Activated naive CD4-positive, alpha-beta T cell treated with anti-CD3 and anti-CD28 coated beads for 36 hours (primary cell): ENCODE data around the gene PDZRN4. TPM values are rescaled to one million over a fixed set of nuclear protein-coding genes. Genes with fewer than 3 reads are reported as not detected.
"Not testable (repeated sequence)": the region's sequence is repeated elsewhere in the genome, so short reads cannot be mapped to it uniquely, and the experiment has no call there.

Experiments
- CTCF ChIA-PET: fragments of 350-600 bp; sonication (Branson Sonifier 250); formaldehyde crosslinking; loops from one replicate; lab custom pipeline; 2021; ENCODE audit warnings: antibody characterized with exemption; lab: Charles Lee
- DNase-seq: peaks from one replicate; pipeline ENCODE4 v3.0.0-alpha.2; 2020
- H3K27ac Mint-ChIP-seq: one replicate; pipeline ENCODE4 v1.8.0; 2021; ENCODE audit warnings: mild to moderate bottlenecking, mixed read lengths
- H3K27me3 Mint-ChIP-seq: one replicate; pipeline ENCODE4 v1.8.0; 2021; ENCODE audit warnings: low read depth, mixed read lengths
- H3K36me3 Mint-ChIP-seq: one replicate; pipeline ENCODE4 v1.8.0; 2021; ENCODE audit warnings: low read depth, mixed read lengths
- H3K4me1 Mint-ChIP-seq: one replicate; pipeline ENCODE4 v1.8.0; 2021; ENCODE audit warnings: low read depth, mixed read lengths
- H3K4me3 Mint-ChIP-seq: one replicate; pipeline ENCODE4 v1.8.0; 2021; ENCODE audit warnings: mild to moderate bottlenecking, moderate library complexity, mixed read lengths
- H3K9me3 Mint-ChIP-seq: one replicate; pipeline ENCODE4 v1.8.0; 2021; ENCODE audit warnings: mixed read lengths
- intact Hi-C: fragments of 100-400 bp; cut with micrococcal nuclease; formaldehyde crosslinking; loops from one replicate; pipeline ENCODE4 v1.15.1; 2023
- total RNA-seq, 2 experiments: library from RNA; stranded (reverse); gene quantifications; one replicate each; pipeline ENCODE4 v1.2.3, GENCODE V29; 2021

The PDZRN4 gene
- total RNA-seq, 2 experiments from 2014 or later, result not detected

DNA sequence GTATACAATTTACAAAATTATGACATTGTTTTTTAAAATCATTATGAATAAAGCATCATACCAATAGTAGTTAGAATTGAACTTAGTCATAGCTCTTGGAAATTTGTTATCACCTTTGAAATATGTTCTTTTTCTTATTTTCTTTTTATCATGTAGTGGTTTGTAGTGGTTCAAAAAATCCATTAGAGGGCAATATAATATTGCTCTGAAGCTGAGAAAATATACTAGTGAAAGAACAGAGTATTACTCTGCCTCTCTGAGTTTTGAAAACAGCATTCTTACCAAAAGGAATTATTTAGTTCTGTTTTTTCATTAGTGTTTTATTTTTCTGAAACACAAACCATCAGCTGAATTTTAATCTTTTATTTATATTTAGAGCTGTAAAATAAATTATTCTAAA lies 76.2 kb downstream of the PDZRN4 start:
- Mint-ChIP-seq H3K27me3 (peaks cover 2% of the 10 kb centered on the region), H3K27ac (no peak overlapping the region), H3K36me3 (no peaks in the 10 kb centered on the region), H3K9me3 (no peaks in the 10 kb centered on the region), H3K4me1 (no peaks in the 10 kb centered on the region), H3K4me3 (no peak overlapping the region)
- CTCF ChIA-PET, result interaction anchor here (0.6 to 1.4 kb wide), 5 partner anchors 10 to 1226 kb away, joined by 3 to 5 read pairs (median 4); no protein-coding TSS in a partner anchor
- no peak for DNase-seq
- intact Hi-C loops, result loop anchor here (5.0 kb wide), 1 partner anchor 317 kb away; no protein-coding TSS in a partner anchor

DNA sequence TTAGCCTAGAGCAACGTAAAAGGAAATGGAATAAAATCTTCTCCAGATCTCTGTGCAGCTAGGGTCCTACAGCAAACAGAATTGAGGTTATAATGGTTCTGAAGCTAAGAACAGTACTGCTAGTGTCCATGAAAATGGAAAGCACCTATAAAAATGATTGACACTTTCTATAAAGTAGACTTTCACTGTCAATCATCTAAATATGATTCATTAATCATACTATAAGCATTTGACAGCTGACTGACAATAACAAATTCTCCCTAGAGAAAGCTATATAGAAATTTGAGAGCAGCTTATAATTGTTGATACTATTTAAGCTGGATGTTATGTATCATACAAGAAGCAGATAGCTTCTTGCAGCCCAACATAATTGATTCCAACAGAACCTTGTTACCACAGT lies 80.9 kb downstream of the PDZRN4 start:
- Mint-ChIP-seq H3K27ac (no peak overlapping the region), H3K27me3 (peaks cover 2% of the 10 kb centered on the region), H3K36me3 (no peaks in the 10 kb centered on the region), H3K4me3 (no peak overlapping the region), H3K9me3 (no peaks in the 10 kb centered on the region), H3K4me1 (no peaks in the 10 kb centered on the region)
- CTCF ChIA-PET, result no interaction called here
- no peak for DNase-seq
- intact Hi-C loops, result no loop called here

DNA sequence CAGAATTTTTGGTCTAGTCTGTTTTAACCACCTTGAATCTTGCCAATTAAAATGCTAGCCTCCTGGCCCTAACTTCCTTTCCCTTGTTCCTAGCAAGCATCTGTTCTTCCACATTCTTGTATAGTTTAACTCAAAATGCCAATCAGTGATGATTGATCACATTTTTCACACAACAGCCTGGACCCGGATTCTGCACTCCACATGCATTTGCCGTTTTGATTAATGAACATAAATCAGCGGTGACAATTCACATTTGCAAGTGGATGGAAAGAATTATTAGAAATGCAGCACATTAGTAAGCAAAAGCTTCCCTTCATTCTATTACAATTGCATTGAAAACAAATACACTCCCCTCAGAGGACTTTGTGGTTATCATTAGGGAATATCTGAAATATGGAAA lies 83.4 kb downstream of the PDZRN4 start:
- Mint-ChIP-seq H3K27ac (no peak overlapping the region), H3K4me3 (no peak overlapping the region), H3K27me3 (peaks cover 2% of the 10 kb centered on the region), H3K36me3 (no peaks in the 10 kb centered on the region), H3K9me3 (no peaks in the 10 kb centered on the region), H3K4me1 (no peaks in the 10 kb centered on the region)
- DNase-seq, result no peak
- CTCF ChIA-PET, result no interaction called here
- intact Hi-C loops, result no loop called here

DNA sequence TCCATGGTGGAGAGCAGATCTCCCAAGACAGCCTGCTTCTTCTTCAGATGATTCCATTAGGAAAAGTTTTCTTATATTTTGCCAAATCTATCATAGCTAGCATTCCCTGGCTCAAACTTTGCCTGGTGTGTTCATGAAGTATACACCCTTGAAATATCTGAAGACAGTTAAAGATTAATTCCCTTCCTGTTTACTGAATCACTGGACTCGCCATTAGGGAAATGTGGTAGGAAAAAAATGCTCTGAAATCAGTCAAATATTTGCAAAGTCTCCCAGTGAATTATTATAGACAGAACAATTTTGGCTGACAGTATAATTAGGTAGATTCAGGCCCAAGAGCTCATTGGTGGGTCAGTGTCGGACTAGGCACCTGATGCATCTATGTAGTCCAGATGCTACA lies 86.5 kb downstream of the PDZRN4 start:
- no peak for DNase-seq
- CTCF ChIA-PET, result interaction anchor here (0.6 to 1.7 kb wide), 3 partner anchors 10 to 750 kb away, joined by 3 to 7 read pairs (median 5); no protein-coding TSS in a partner anchor
- no peaks in the 10 kb centered on the region for H3K9me3 Mint-ChIP-seq
- H3K27me3 Mint-ChIP-seq, result peaks cover 2% of the 10 kb centered on the region
- no peaks in the 10 kb centered on the region for H3K36me3 Mint-ChIP-seq
- H3K4me3 Mint-ChIP-seq, result no peak overlapping the region
- H3K4me1 Mint-ChIP-seq, result no peaks in the 10 kb centered on the region
- intact Hi-C loops, result loop anchor here (5.0 kb wide), 1 partner anchor 1293 kb away; no protein-coding TSS in a partner anchor
- H3K27ac Mint-ChIP-seq, result no peak overlapping the region

DNA sequence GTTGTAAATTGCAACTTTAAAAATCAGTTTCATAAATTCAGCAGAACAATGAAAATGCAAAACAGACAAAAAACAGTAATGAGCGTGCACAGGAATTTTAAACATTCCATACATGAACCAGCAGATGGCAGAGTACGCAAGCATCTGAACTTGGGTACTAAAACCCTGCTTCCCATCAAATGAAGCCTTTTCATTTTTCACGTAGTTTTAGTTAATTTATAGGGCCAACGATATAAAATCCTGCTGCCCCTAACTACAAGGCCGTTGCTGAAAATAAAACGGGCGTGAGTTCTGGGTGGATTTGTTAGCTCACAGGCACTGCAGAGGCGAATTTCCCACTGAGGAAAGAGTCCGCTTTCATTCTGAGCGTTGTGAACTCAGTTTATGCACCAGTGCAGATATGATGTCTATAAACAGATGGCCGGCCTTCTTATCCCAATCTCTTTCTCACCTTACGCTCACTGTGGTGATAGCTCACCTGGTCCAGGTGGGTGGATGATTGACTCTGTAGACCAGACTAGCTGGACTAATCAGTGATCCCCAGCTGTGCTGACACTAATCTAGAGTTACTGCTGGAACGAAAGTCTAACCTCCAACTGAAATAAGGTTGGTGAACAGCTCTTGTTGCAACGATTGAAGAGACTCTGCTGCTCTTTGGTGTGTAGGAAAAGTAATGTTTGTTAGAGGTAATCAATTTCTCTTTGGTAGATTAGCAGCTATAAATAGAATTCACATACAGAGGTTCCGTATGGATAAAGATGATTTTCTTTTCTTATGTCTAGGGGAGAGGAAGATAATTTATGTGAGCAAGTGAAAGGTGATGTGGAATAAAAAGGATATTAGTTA lies 89.2 kb downstream of the PDZRN4 start:
- Mint-ChIP-seq H3K9me3 (no peaks in the 10 kb centered on the region), H3K4me3 (no peak overlapping the region), H3K36me3 (no peaks in the 10 kb centered on the region), H3K4me1 (no peaks in the 10 kb centered on the region), H3K27me3 (no peaks in the 10 kb centered on the region), H3K27ac (no peak overlapping the region)
- intact Hi-C loops, result loop anchor here (1.0 to 5.0 kb wide), 3 partner anchors 747 to 1290 kb away; no protein-coding TSS in a partner anchor
- peak; percentile 28 for DNase-seq
- CTCF ChIA-PET, result interaction anchor here (0.6 to 1.3 kb wide), 4 partner anchors 82 to 998 kb away, joined by 3 to 5 read pairs (median 4); no protein-coding TSS in a partner anchor

DNA sequence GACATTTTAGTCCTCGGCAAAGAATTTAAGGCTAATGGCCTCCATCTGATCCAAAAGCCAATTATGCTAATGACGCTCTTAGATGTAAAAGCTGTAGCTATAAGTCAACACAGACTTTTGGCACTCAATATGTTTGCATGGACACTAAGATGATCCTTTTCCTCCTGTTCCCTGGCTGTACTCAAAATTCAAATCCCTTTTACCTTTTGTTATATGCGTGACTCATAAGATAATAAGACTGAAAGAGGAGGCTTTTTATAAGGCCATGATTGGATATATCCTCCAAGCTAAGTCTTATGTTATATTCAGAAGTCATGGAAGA lies 89.8 kb downstream of the PDZRN4 start:
- no peak overlapping the region for H3K27ac Mint-ChIP-seq
- DNase-seq, result no peak
- H3K36me3 Mint-ChIP-seq, result no peaks in the 10 kb centered on the region
- no peaks in the 10 kb centered on the region for H3K4me1 Mint-ChIP-seq
- no peaks in the 10 kb centered on the region for H3K9me3 Mint-ChIP-seq
- H3K27me3 Mint-ChIP-seq, result no peaks in the 10 kb centered on the region
- intact Hi-C loops, result loop anchor here (1.0 to 5.0 kb wide), 3 partner anchors 746 to 1289 kb away; no protein-coding TSS in a partner anchor
- no peak overlapping the region for H3K4me3 Mint-ChIP-seq
- CTCF ChIA-PET, result interaction anchor here (1.0 to 1.3 kb wide), 3 partner anchors 82 to 746 kb away, joined by 3 to 5 read pairs (median 4); no protein-coding TSS in a partner anchor

DNA sequence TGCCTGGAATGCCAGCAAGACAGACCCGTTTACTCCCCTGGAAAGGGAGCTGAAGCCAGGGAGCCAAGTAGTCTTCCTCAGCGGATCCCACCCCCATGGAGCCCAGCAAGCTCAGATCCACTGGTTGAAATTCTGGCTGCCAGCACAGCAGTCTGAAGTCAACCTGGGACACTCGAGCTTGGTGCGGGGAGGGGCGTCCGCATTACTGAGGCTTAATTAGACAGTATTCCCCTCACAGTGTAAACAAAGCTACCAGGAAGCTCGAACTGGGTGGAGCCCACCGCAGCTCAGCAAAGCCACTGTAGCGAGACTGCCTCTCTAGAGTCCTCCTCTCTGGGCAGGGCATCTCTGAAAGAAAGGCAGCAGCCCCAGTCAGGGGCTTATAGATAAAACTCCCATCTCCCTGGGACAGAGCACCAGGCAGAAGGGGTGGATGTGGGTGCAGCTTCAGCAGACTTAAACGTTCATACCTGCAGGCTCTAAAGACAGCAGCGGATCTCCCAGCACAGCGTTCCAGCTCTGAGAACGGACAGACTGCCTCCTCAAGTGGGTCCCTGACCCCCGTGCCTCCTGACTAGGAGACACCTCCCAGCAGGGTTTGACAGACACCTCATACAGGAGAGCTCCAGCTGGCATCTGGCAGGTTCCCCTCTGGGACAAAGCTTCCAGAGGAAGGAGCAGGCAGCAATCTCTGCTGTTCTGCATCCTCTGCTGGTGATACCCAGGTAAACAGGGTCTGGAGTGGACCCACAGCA lies 92.4 kb downstream of the PDZRN4 start:
- H3K9me3 Mint-ChIP-seq, H3K27me3 Mint-ChIP-seq, intact Hi-C loops, DNase-seq, H3K4me3 Mint-ChIP-seq, H3K4me1 Mint-ChIP-seq, H3K36me3 Mint-ChIP-seq, H3K27ac Mint-ChIP-seq: not testable (repeated sequence)
- CTCF ChIA-PET, result interaction anchor here (0.6 to 1.0 kb wide), 2 partner anchors 28 to 368 kb away, joined by 3 read pairs; no protein-coding TSS in a partner anchor

DNA sequence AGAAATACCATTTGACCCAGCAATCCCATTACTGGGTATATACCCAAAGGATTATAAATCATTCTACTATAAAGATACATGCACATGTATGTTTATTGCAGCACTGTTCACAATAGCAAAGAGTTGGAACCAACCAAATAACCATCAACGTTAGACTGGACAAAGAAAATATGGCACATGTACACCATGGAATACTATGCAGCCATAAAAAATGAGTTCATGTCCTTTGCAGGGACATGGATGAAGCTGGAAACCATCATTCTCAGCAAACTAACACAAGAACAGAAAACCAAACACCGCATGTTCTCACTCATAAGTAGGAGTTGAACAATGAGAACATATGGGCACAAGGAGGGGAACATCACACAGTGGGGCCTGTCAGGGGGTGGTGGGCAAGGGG lies 97.3 kb downstream of the PDZRN4 start:
- H3K27me3 Mint-ChIP-seq, H3K36me3 Mint-ChIP-seq, H3K27ac Mint-ChIP-seq, CTCF ChIA-PET, H3K9me3 Mint-ChIP-seq, H3K4me1 Mint-ChIP-seq, DNase-seq, H3K4me3 Mint-ChIP-seq, intact Hi-C loops: not testable (repeated sequence)

DNA sequence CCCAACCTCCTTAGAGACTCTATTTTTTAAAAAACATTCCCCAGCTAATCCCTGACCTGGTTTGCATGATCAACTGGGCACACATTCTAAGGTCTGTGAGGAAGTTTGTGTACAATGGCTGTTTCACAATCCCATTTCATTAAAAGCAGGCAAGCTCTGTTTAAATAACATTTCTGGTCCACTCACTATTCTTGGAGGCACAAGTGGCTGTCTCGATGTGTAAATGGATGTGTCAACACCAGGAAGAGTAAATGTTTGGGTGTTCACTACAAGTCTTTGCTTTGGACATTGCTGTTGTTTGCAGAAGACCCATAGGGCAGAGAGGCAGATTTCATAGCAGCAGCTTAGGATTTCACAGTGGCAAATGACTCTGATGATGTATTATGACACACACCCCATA lies 98.3 kb downstream of the PDZRN4 start:
- Mint-ChIP-seq H3K27me3 (peaks cover 3% of the 10 kb centered on the region), H3K9me3 (peaks cover 1% of the 10 kb centered on the region), H3K4me3 (no peak overlapping the region), H3K4me1 (no peaks in the 10 kb centered on the region), H3K27ac (no peak overlapping the region), H3K36me3 (no peaks in the 10 kb centered on the region)
- CTCF ChIA-PET, result no interaction called here
- no peak for DNase-seq
- intact Hi-C loops, result no loop called here

DNA sequence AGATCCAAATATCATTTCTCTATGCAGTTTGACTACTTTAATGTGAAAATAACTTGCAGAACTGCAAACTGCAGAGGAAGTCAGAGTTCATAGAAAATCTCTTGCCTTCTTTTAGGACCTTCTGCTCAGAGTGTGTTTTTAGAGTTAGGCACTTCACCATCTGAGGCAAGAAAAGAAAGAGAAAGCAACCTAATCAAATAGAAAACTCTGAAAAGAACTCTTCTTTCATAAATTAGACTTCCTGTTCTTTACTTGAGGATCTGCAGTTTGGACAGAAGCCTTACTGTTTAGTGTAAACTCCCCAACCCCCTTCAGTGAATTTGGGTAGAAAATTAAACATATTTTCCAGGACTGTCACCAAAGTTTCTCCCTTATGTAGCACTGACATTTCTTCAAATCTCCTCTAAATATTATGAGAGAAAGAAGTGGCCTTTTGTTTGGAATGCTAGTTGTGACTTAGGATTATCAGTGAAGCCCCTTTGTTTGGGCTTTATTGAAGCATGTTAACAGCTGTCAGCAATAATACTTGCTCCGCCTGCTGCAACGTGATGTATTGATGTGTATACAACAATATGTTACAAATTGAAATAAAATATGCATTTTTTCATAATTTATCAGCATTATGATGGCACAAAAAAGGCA lies 99.5 kb downstream of the PDZRN4 start:
- no peak for DNase-seq
- H3K9me3 Mint-ChIP-seq, result peaks cover 1% of the 10 kb centered on the region
- CTCF ChIA-PET, result no interaction called here
- peaks cover 3% of the 10 kb centered on the region for H3K27me3 Mint-ChIP-seq
- H3K4me1 Mint-ChIP-seq, result no peaks in the 10 kb centered on the region
- no peak overlapping the region for H3K4me3 Mint-ChIP-seq
- intact Hi-C loops, result no loop called here
- no peaks in the 10 kb centered on the region for H3K36me3 Mint-ChIP-seq
- no peak overlapping the region for H3K27ac Mint-ChIP-seq

DNA sequence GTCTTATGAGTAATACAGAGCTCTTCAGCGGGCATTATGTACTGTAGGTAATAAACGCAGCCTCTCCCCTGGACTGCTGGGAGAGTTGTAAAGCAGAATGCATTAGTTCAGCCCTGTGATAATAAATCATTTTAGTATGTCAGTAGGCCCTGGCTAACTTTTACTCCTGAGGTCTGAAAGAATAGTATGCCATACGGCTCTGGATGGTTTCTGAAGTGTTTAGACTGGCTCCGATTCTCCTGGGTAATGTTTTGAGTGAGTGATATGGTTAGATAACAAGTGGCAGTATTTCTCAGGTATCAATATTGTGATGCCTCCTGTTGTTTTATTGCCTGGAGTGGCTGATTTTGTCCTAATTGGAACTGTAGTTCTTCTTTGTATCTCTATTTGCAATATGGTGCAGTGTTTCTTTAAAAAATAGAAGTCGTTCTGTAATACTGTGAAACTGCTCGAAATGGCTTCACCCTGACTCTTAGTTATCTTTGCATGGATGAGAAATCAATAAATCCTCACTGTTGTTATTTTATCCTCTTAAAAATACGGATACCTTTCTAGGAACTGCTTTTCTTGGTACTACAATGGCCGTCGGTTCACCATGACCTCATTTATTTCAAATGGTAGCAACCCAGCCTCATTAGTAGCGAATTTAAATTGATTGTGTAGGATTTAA lies 100.2 kb downstream of the PDZRN4 start:
- Mint-ChIP-seq H3K4me3 (no peak overlapping the region), H3K27me3 (peaks cover 5% of the 10 kb centered on the region), H3K9me3 (peaks cover 1% of the 10 kb centered on the region), H3K36me3 (no peaks in the 10 kb centered on the region), H3K4me1 (no peaks in the 10 kb centered on the region), H3K27ac (no peak overlapping the region)
- intact Hi-C loops, result no loop called here
- DNase-seq, result no peak
- CTCF ChIA-PET, result no interaction called here
